MCF 10A (cell line): ENCODE measurements around the gene LRRFIP1. TPM values are rescaled to one million over a fixed set of nuclear protein-coding genes. Genes with fewer than 3 reads are reported as not detected.
"Not testable (repeated sequence)": the region's sequence is repeated elsewhere in the genome, so short reads cannot be mapped to it uniquely, and the experiment has no call there.

Experiments used
- BruUV-seq: library from RNA; stranded (reverse); fragments of 400-500 nt; replicated peaks from 2 replicates; lab custom pipeline; 2021; lab: Mats Ljungman, UMichigan
- CTCF ChIA-PET: fragments of 300-600 bp; sonication (Branson Sonifier 250); formaldehyde crosslinking; extraction: SDS; loops from one replicate; lab custom pipeline; 2021; ENCODE audit warnings: antibody characterized with exemption, inconsistent platforms; lab: Yijun Ruan, JAX
- POLR2A ChIA-PET: fragments of 300-600, 350-650 bp; sonication (Branson Sonifier 250); formaldehyde crosslinking; extraction: SDS; loops from one replicate; lab custom pipeline; 2020; ENCODE audit warnings: antibody characterized with exemption, inconsistent platforms; lab: Yijun Ruan, JAX
- DNase-seq: peaks from one replicate; pipeline ENCODE4 v3.0.0-alpha.2; 2018; ENCODE audit not compliant: unreplicated experiment
- H3K27ac Mint-ChIP-seq: one replicate; pipeline ENCODE4 v1.8.0; 2022; ENCODE audit warnings: mild to moderate bottlenecking, low read depth, mixed read lengths; ENCODE audit not compliant: unreplicated experiment
- H3K27me3 Mint-ChIP-seq: one replicate; pipeline ENCODE4 v1.8.0; 2022; ENCODE audit warnings: mixed read lengths; ENCODE audit not compliant: insufficient read depth, unreplicated experiment
- H3K36me3 Mint-ChIP-seq: one replicate; pipeline ENCODE4 v1.8.0; 2022; ENCODE audit warnings: mild to moderate bottlenecking, moderate library complexity, mixed read lengths; ENCODE audit not compliant: insufficient read depth, unreplicated experiment
- H3K4me1 Mint-ChIP-seq: one replicate; pipeline ENCODE4 v1.8.0; 2022; ENCODE audit warnings: mixed read lengths; ENCODE audit not compliant: insufficient read depth, unreplicated experiment
- H3K4me3 Mint-ChIP-seq: one replicate; pipeline ENCODE4 v1.8.0; 2022; ENCODE audit warnings: mild to moderate bottlenecking, moderate library complexity, mixed read lengths; ENCODE audit not compliant: unreplicated experiment
- H3K9me3 Mint-ChIP-seq: one replicate; pipeline ENCODE4 v1.8.0; 2022; ENCODE audit warnings: mixed read lengths; ENCODE audit not compliant: unreplicated experiment
- intact Hi-C: fragments of 100-400 bp; cut with micrococcal nuclease; formaldehyde crosslinking; loops from 2 replicates; pipeline ENCODE4 v1.14.1; 2022
- total RNA-seq: library from RNA; stranded (reverse); gene quantifications from 2 replicates; pipeline ENCODE4 v1.2.3, GENCODE V29; 2022
- TF ChIP-seq, protein P1 (sequence below): fragments of 200-600 bp; IDR thresholded peaks from one replicate; pipeline ENCODE4 v1.8.0; 2022; ENCODE audit warnings: antibody characterized with exemption, mild to moderate bottlenecking; ENCODE audit not compliant: unreplicated experiment

Gene LRRFIP1
- total RNA-seq, 1 experiment from 2014 or later: 197 TPM

DNA sequence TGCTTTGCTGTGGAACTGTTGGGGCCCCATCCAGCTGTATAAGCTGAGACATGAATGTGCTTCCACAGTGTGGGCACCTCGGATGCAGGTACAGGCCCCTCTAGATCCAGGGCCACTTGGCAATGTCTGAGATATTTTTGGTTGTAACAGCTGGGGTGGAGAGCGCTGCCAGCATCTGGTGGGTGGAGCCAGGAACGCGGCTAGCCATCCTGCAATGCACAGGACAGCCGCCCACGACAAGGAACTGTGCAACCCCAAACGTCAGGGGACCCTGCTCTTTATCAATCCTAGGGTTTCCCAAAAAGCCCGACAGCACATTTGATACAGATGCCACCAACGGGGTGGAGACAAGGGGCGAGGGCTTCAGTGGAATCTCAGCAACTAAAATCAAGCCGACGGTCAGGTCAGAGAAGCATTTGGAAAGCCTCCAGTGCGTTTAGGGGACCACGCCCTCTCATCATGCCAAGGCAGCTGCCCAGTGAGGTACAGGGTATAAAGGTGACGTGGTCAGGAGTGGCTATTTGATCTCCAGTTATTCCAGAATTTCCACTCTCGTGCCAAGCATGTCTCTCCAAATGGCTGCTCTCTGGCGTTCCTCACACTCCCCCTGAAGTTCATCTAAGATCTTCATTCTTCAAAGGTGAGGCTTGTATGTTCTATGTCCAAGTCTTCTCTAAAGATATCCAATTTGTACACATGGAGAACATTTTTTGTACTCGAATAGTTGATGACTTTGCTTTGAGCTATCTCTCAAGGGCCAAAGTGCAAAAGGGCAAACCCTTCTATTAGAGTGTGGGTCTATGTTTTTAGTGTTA lies 55.7 kb downstream of the LRRFIP1 start:
- H3K27ac Mint-ChIP-seq: no peak overlapping the region
- H3K27me3 Mint-ChIP-seq: no peaks in the 10 kb centered on the region
- TF ChIP-seq, protein P1, sequence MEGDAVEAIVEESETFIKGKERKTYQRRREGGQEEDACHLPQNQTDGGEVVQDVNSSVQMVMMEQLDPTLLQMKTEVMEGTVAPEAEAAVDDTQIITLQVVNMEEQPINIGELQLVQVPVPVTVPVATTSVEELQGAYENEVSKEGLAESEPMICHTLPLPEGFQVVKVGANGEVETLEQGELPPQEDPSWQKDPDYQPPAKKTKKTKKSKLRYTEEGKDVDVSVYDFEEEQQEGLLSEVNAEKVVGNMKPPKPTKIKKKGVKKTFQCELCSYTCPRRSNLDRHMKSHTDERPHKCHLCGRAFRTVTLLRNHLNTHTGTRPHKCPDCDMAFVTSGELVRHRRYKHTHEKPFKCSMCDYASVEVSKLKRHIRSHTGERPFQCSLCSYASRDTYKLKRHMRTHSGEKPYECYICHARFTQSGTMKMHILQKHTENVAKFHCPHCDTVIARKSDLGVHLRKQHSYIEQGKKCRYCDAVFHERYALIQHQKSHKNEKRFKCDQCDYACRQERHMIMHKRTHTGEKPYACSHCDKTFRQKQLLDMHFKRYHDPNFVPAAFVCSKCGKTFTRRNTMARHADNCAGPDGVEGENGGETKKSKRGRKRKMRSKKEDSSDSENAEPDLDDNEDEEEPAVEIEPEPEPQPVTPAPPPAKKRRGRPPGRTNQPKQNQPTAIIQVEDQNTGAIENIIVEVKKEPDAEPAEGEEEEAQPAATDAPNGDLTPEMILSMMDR: no peak
- H3K4me1 Mint-ChIP-seq: peaks cover 15% of the 10 kb centered on the region
- POLR2A ChIA-PET: interaction anchor here (0.7 to 1.3 kb wide), 3 partner anchors 9 to 40 kb away, joined by 3 to 5 read pairs (median 3); no protein-coding TSS in a partner anchor
- no peaks in the 10 kb centered on the region for H3K9me3 Mint-ChIP-seq
- intact Hi-C loops: no loop called here
- DNase-seq: no peak
- no peaks in the 10 kb centered on the region for H3K36me3 Mint-ChIP-seq
- BruUV-seq: no TSS peak
- CTCF ChIA-PET: interaction anchor here (0.5 to 2.1 kb wide), 4 partner anchors 10 to 1667 kb away, joined by 4 to 13 read pairs (median 6); no protein-coding TSS in a partner anchor
- no peak overlapping the region for H3K4me3 Mint-ChIP-seq

DNA sequence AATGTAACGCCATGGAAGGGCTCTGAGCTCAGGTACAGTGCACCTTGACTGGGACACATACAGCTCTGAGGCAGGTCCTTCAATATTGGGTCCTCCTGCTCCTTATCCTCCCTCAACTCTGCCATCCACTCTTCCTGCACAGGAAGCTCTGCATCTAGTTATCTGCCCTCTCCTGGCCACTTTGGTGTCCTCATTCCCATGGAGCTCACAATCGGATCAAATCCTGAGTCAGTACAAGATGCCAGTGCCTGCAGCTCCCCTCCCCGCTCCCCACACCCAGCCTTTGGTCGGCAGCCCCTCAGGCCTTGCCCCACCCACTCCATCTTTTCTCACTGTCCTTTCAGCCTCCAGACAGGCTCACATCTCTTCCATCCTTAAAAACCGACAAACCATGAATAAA lies 58.0 kb downstream of the LRRFIP1 start:
- Mint-ChIP-seq H3K36me3 (no peaks in the 10 kb centered on the region), H3K9me3 (no peaks in the 10 kb centered on the region), H3K4me1 (peaks cover 26% of the 10 kb centered on the region), H3K27me3 (no peaks in the 10 kb centered on the region), H3K27ac (no peak overlapping the region), H3K4me3 (no peak overlapping the region)
- CTCF ChIA-PET: interaction anchor here (0.6 to 2.3 kb wide), 4 partner anchors 13 to 102 kb away, joined by 3 to 19 read pairs (median 4); no protein-coding TSS in a partner anchor
- peak; percentile 44 for DNase-seq
- POLR2A ChIA-PET: interaction anchor here (1.0 to 1.3 kb wide), 2 partner anchors 11 to 43 kb away, joined by 4 read pairs; no protein-coding TSS in a partner anchor
- TF ChIP-seq, protein P1: peak; percentile 15
- BruUV-seq: no TSS peak
- intact Hi-C loops: no loop called here

DNA sequence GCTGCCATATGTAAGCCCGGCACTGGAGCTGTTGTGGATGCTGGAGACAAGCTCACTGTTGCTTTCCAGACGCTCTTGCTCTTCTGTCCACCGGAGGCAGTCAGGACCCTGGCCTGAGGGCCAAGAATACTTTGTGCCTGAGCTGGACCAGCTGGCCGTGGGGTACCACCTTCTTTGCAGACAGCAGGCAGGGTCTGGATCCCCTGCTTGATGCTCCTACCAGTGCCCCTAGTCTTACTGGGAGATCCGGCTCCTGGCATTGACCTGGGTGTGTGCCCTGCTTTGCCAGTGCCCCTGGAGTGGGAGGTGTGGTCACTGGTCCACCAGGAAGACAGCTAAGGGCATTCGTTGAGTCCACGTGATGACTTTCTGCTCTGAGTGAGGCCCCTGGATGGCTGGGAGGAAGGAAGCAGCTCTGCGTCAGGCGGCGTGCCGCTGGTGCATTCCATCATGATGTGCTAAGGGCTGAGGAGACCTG lies 59.3 kb downstream of the LRRFIP1 start:
- Mint-ChIP-seq H3K27me3 (no peaks in the 10 kb centered on the region), H3K36me3 (no peaks in the 10 kb centered on the region), H3K27ac (peak overlapping the region; percentile 100), H3K4me1 (peaks cover 26% of the 10 kb centered on the region), H3K4me3 (no peak overlapping the region), H3K9me3 (no peaks in the 10 kb centered on the region)
- TF ChIP-seq, protein P1: no peak
- no peak for DNase-seq
- BruUV-seq: no TSS peak
- CTCF ChIA-PET: interaction anchor here (0.9 to 5.9 kb wide), 5 partner anchors 8 to 80 kb away, joined by 3 to 45 read pairs (median 3); no protein-coding TSS in a partner anchor
- intact Hi-C loops: loop anchor here (1.0 kb wide), 1 partner anchor 13 kb away; no protein-coding TSS in a partner anchor
- POLR2A ChIA-PET: interaction anchor here (1.8 to 10.0 kb wide), 4 partner anchors 11 to 58 kb away, joined by 8 to 150 read pairs (median 12); no protein-coding TSS in a partner anchor

DNA sequence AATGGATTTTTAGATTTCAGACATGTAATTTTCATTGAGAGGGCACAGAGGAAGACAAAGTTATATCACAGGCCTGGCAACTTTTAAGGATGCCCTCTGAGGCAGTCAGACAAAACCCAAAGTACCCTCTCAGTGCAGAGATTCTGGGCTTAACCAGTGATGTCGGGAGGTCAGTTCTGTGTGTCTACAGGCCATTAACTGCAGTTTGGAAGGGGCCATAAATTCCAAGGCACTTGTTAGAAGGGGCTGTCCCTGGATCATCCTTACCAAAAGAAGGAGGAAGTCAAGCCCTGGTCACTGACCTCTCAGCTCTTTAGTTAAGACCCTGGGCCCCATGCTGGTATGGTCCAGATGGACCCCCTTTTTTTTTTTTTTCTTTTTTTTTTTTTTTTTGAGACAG lies 60.7 kb downstream of the LRRFIP1 start:
- no TSS peak for BruUV-seq
- no peak for DNase-seq
- intact Hi-C loops: no loop called here
- Mint-ChIP-seq H3K27me3 (no peaks in the 10 kb centered on the region), H3K27ac (peak overlapping the region; percentile 100), H3K9me3 (no peaks in the 10 kb centered on the region), H3K4me3 (peak overlapping the region; percentile 63), H3K4me1 (peaks cover 28% of the 10 kb centered on the region), H3K36me3 (no peaks in the 10 kb centered on the region)
- TF ChIP-seq, protein P1: no peak
- ChIA-PET CTCF (interaction anchor here (0.6 to 5.9 kb wide), 7 partner anchors 9 to 1131 kb away, joined by 3 to 45 read pairs (median 4); no protein-coding TSS in a partner anchor), POLR2A (interaction anchor here (0.9 to 10.0 kb wide), 11 partner anchors 8 to 280 kb away, joined by 3 to 150 read pairs (median 8); partner anchors contain the start of gene RAB17)

DNA sequence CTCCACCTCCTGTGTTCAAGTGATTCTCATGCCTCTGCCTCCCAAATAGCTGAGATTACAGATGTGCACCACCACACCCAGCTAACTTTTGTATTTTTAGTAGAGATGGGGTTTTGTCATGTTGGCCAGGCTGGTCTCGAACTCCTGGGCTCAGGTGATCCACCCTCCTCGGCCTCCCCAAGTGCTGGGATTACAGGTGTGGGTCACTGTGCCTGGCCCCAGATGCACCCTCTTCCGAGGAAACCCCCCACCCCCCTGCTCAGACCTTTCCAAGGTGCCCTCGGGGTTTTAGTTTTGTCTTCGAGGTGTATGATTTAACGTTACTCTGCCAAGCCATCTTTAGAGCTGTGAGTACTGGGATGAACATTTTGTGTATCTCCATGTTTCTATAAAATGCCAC lies 61.2 kb downstream of the LRRFIP1 start:
- BruUV-seq, H3K4me3 Mint-ChIP-seq, intact Hi-C loops, H3K9me3 Mint-ChIP-seq, H3K27me3 Mint-ChIP-seq, DNase-seq, H3K36me3 Mint-ChIP-seq: not testable (repeated sequence)
- CTCF ChIA-PET: interaction anchor here (0.6 to 5.9 kb wide), 8 partner anchors 8 to 576 kb away, joined by 3 to 45 read pairs (median 4); no protein-coding TSS in a partner anchor
- POLR2A ChIA-PET: interaction anchor here (0.7 to 10.0 kb wide), 8 partner anchors 9 to 601 kb away, joined by 3 to 150 read pairs (median 7); partner anchors contain the start of gene RAB17
- Mint-ChIP-seq H3K27ac (peak overlapping the region; percentile 100), H3K4me1 (peaks cover 33% of the 10 kb centered on the region)
